HepG2 (cell line): ENCODE data around the gene SGCE. TPM values are rescaled to one million over a fixed set of nuclear protein-coding genes. Genes with fewer than 3 reads are reported as not detected.
A peak's percentile ranks its signal among the peaks of the same experiment; 100 is the strongest.

Experiments
- ARNT2 ChIP-seq: sonication (generic); formaldehyde crosslinking; IDR thresholded peaks from 2 replicates; pipeline ENCODE4 v1.8.0; 2022; ENCODE audit warnings: mild to moderate bottlenecking, low read depth, missing genetic modification reagents, moderate library complexity
- ATF1 ChIP-seq: IDR thresholded peaks from 2 replicates; pipeline ENCODE4 v1.6.1; 2016; ENCODE audit warnings: mild to moderate bottlenecking, control low read depth
- DMAP1 ChIP-seq: IDR thresholded peaks from 2 replicates; pipeline ENCODE4 v1.6.1; 2016
- GFI1 ChIP-seq: sonication (generic); formaldehyde crosslinking; IDR thresholded peaks from 2 replicates; pipeline ENCODE4 v1.5.0; 2020; ENCODE audit warnings: missing genetic modification reagents, mild to moderate bottlenecking, borderline replicate concordance
- JUND ChIP-seq: sonication (generic); formaldehyde crosslinking; IDR thresholded peaks from 2 replicates; pipeline ENCODE4 v1.8.0; 2022; ENCODE audit warnings: mild to moderate bottlenecking, missing genetic modification reagents
- KLF15 ChIP-seq: sonication (generic); formaldehyde crosslinking; IDR thresholded peaks from 2 replicates; pipeline ENCODE4 v1.8.1; 2023; ENCODE audit warnings: borderline replicate concordance, mild to moderate bottlenecking, inconsistent platforms, missing genetic modification reagents, mixed read lengths
- POLR2AphosphoS5 ChIP-seq: IDR thresholded peaks from 2 replicates; pipeline ENCODE4 v1.6.1; 2012; ENCODE audit warnings: low read depth, low read length
- RARA ChIP-seq: IDR thresholded peaks from 2 replicates; pipeline ENCODE4 v1.6.1; 2016; ENCODE audit warnings: missing genetic modification reagents, missing compliant biosample characterization
- RXRB ChIP-seq: IDR thresholded peaks from 2 replicates; pipeline ENCODE4 v1.6.1; 2016; ENCODE audit warnings: borderline replicate concordance, missing genetic modification reagents, missing compliant biosample characterization
- XRCC5 ChIP-seq: fragments of 200-400 bp; formaldehyde crosslinking; optimal IDR thresholded peaks from 2 replicates; pipeline ENCODE3; 2017; ENCODE audit warnings: mild to moderate bottlenecking, low read length
- ZNF549 ChIP-seq: sonication (generic); formaldehyde crosslinking; IDR thresholded peaks from 2 replicates; pipeline ENCODE4 v1.5.0; 2020; ENCODE audit warnings: missing genetic modification reagents
- ZNF589 ChIP-seq: sonication (generic); formaldehyde crosslinking; conservative IDR thresholded peaks from 2 replicates; pipeline ENCODE4 v1.8.0; 2022; ENCODE audit warnings: mild to moderate bottlenecking, moderate library complexity, missing genetic modification reagents
- ZNF709 ChIP-seq: sonication (generic); formaldehyde crosslinking; IDR thresholded peaks from 2 replicates; pipeline ENCODE4 v1.5.0; 2020; ENCODE audit warnings: mild to moderate bottlenecking, missing genetic modification reagents
- polyA plus RNA-seq, 8 experiments: library from polyadenylated mRNA; depleted of rRNA in 3 of 8; stranded (reverse) in 7 of 8; unstranded in 1 of 8; fragments of >200 nt; fragmentation: Illumina TruSeq in 4 of 8; extraction: Trizol in 4 of 8; gene quantifications; 2 replicates each; pipeline versions ENCODE4 v1.2.1 to v1.2.3, GENCODE V29; 2011 to 2016; ENCODE audit warnings: low read depth in 4 of 8, missing spikeins in 1 of 8, mixed read lengths in 1 of 8; ENCODE audit not compliant: insufficient read depth in 1 of 8
- total RNA-seq, 5 experiments: library from RNA; depleted of rRNA; stranded (reverse); fragments of >200 nt; fragmentation: Illumina TruSeq; extraction: Trizol; gene quantifications; 2 replicates each; pipeline ENCODE4 v1.2.3, GENCODE V29; 2016; ENCODE audit warnings: low read depth in 1 of 5
- TF ChIP-seq, protein P1 (sequence below): sonication (generic); formaldehyde crosslinking; IDR thresholded peaks from 2 replicates; pipeline ENCODE4 v1.9.0; 2021; ENCODE audit warnings: mild to moderate bottlenecking, missing genetic modification reagents
- TF ChIP-seq, protein P2 (sequence below): sonication (generic); formaldehyde crosslinking; IDR thresholded peaks from 2 replicates; pipeline ENCODE4 v1.4.0; 2020; ENCODE audit warnings: missing genetic modification reagents, borderline replicate concordance
- TF ChIP-seq, protein P3 (sequence below): IDR thresholded peaks from 2 replicates; pipeline ENCODE4 v1.6.1; 2016; ENCODE audit warnings: low read depth, borderline replicate concordance
- TF ChIP-seq, protein P4 (sequence below): sonication (generic); formaldehyde crosslinking; IDR thresholded peaks from 2 replicates; pipeline ENCODE4 v1.5.1; 2020; ENCODE audit warnings: missing genetic modification reagents, mild to moderate bottlenecking, borderline replicate concordance
- TF ChIP-seq, protein P5 (sequence below): sonication (generic); formaldehyde crosslinking; IDR thresholded peaks from 2 replicates; pipeline ENCODE4 v1.5.0; 2020; ENCODE audit warnings: missing genetic modification reagents

The SGCE gene
- total and polyA plus RNA-seq, 2 of the 13 experiments (the other 11 are each of a cell fraction or from before 2014, with no cell fraction given) = 52.3 to 71.1 TPM

DNA sequence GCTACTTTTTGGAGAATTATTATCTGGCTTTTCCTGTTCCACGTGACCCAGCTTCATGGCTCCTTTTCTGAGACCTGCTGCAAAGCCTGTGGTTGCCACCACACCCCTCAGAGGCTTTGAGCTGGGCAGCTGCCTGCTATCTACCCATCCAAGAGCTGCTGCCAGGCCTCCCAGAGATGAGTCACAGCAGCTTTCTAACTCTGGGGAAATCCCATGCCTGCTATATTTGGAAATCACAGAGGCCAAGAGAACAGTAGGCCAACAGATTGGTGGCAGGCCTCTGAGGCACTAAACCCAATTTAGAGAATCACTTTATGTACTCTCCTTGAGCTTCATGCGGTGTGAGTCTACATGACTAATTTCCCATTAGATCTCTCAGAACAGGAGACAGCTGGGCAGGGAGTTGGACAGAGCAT is 35.2 kb downstream of the SGCE start (continued):
- TF ChIP-seq, protein P1, sequence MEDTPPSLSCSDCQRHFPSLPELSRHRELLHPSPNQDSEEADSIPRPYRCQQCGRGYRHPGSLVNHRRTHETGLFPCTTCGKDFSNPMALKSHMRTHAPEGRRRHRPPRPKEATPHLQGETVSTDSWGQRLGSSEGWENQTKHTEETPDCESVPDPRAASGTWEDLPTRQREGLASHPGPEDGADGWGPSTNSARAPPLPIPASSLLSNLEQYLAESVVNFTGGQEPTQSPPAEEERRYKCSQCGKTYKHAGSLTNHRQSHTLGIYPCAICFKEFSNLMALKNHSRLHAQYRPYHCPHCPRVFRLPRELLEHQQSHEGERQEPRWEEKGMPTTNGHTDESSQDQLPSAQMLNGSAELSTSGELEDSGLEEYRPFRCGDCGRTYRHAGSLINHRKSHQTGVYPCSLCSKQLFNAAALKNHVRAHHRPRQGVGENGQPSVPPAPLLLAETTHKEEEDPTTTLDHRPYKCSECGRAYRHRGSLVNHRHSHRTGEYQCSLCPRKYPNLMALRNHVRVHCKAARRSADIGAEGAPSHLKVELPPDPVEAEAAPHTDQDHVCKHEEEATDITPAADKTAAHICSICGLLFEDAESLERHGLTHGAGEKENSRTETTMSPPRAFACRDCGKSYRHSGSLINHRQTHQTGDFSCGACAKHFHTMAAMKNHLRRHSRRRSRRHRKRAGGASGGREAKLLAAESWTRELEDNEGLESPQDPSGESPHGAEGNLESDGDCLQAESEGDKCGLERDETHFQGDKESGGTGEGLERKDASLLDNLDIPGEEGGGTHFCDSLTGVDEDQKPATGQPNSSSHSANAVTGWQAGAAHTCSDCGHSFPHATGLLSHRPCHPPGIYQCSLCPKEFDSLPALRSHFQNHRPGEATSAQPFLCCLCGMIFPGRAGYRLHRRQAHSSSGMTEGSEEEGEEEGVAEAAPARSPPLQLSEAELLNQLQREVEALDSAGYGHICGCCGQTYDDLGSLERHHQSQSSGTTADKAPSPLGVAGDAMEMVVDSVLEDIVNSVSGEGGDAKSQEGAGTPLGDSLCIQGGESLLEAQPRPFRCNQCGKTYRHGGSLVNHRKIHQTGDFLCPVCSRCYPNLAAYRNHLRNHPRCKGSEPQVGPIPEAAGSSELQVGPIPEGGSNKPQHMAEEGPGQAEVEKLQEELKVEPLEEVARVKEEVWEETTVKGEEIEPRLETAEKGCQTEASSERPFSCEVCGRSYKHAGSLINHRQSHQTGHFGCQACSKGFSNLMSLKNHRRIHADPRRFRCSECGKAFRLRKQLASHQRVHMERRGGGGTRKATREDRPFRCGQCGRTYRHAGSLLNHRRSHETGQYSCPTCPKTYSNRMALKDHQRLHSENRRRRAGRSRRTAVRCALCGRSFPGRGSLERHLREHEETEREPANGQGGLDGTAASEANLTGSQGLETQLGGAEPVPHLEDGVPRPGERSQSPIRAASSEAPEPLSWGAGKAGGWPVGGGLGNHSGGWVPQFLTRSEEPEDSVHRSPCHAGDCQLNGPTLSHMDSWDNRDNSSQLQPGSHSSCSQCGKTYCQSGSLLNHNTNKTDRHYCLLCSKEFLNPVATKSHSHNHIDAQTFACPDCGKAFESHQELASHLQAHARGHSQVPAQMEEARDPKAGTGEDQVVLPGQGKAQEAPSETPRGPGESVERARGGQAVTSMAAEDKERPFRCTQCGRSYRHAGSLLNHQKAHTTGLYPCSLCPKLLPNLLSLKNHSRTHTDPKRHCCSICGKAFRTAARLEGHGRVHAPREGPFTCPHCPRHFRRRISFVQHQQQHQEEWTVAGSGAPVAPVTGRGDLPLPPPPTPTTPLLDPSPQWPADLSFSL = no peak
- no peak for TF ChIP-seq ZNF589 (CRISPR knock-in tag)
- TF ChIP-seq, protein P2, sequence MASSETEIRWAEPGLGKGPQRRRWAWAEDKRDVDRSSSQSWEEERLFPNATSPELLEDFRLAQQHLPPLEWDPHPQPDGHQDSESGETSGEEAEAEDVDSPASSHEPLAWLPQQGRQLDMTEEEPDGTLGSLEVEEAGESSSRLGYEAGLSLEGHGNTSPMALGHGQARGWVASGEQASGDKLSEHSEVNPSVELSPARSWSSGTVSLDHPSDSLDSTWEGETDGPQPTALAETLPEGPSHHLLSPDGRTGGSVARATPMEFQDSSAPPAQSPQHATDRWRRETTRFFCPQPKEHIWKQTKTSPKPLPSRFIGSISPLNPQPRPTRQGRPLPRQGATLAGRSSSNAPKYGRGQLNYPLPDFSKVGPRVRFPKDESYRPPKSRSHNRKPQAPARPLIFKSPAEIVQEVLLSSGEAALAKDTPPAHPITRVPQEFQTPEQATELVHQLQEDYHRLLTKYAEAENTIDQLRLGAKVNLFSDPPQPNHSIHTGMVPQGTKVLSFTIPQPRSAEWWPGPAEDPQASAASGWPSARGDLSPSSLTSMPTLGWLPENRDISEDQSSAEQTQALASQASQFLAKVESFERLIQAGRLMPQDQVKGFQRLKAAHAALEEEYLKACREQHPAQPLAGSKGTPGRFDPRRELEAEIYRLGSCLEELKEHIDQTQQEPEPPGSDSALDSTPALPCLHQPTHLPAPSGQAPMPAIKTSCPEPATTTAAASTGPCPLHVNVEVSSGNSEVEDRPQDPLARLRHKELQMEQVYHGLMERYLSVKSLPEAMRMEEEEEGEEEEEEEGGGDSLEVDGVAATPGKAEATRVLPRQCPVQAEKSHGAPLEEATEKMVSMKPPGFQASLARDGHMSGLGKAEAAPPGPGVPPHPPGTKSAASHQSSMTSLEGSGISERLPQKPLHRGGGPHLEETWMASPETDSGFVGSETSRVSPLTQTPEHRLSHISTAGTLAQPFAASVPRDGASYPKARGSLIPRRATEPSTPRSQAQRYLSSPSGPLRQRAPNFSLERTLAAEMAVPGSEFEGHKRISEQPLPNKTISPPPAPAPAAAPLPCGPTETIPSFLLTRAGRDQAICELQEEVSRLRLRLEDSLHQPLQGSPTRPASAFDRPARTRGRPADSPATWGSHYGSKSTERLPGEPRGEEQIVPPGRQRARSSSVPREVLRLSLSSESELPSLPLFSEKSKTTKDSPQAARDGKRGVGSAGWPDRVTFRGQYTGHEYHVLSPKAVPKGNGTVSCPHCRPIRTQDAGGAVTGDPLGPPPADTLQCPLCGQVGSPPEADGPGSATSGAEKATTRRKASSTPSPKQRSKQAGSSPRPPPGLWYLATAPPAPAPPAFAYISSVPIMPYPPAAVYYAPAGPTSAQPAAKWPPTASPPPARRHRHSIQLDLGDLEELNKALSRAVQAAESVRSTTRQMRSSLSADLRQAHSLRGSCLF (CRISPR knock-in tag) = no peak
- TF ChIP-seq ATF1 (CRISPR knock-in tag) = no peak
- TF ChIP-seq GFI1 (CRISPR knock-in tag) = 0 out of 2 replicates have a peak, but pooled peaks have one; percentile 17
- TF ChIP-seq, protein P3, sequence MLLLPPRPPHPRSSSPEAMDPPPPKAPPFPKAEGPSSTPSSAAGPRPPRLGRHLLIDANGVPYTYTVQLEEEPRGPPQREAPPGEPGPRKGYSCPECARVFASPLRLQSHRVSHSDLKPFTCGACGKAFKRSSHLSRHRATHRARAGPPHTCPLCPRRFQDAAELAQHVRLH (CRISPR knock-in tag) = no peak
- no peak for TF ChIP-seq DMAP1 (CRISPR knock-in tag)
- TF ChIP-seq KLF15 = no peak
- TF ChIP-seq, protein P4, sequence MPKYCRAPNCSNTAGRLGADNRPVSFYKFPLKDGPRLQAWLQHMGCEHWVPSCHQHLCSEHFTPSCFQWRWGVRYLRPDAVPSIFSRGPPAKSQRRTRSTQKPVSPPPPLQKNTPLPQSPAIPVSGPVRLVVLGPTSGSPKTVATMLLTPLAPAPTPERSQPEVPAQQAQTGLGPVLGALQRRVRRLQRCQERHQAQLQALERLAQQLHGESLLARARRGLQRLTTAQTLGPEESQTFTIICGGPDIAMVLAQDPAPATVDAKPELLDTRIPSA = no peak
- no peak for TF ChIP-seq XRCC5
- peak; percentile 41; the same call in 1 of the 2 replicates for TF ChIP-seq RXRB (CRISPR knock-in tag)
- TF ChIP-seq ZNF549 (CRISPR knock-in tag) = no peak
- no peak for TF ChIP-seq POLR2AphosphoS5
- TF ChIP-seq ZNF709 = no peak
- TF ChIP-seq ARNT2 (CRISPR knock-in tag) = no peak
- TF ChIP-seq, protein P5, sequence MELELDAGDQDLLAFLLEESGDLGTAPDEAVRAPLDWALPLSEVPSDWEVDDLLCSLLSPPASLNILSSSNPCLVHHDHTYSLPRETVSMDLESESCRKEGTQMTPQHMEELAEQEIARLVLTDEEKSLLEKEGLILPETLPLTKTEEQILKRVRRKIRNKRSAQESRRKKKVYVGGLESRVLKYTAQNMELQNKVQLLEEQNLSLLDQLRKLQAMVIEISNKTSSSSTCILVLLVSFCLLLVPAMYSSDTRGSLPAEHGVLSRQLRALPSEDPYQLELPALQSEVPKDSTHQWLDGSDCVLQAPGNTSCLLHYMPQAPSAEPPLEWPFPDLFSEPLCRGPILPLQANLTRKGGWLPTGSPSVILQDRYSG (CRISPR knock-in tag) = no peak
- TF ChIP-seq JUND = peak; percentile 49; the same call in 1 of the 2 replicates
- TF ChIP-seq RARA (CRISPR knock-in tag) = peak; percentile 79
